ENCODE data around the gene ECT2. TPM values are rescaled to one million over a fixed set of nuclear protein-coding genes. Genes with fewer than 3 reads are reported as not detected.
A peak's percentile ranks its signal among the peaks of the same experiment; 100 is the strongest.
"Not testable (repeated sequence)": the region's sequence is repeated elsewhere in the genome, so short reads cannot be mapped to it uniquely, and the experiment has no call there.

The ECT2 gene
- total RNA-seq, 2 experiments from 2014 or later = 39.4 to 40.6 TPM

GRCh38 chr3:172846103-172846561, 95.6 kb downstream of the ECT2 start:
- no peaks in the 10 kb centered on the region for H3K9me3 Mint-ChIP-seq (ENCODE audit: low read depth)
- H3K36me3 Mint-ChIP-seq (ENCODE audit: low read depth) = no peaks in the 10 kb centered on the region
- POLR2A ChIA-PET = no interaction called here
- intact Hi-C loops (cut with DNase I, micrococcal nuclease) = no loop called here
- peak; percentile 16 for DNase-seq
- peaks cover 5% of the 10 kb centered on the region for H3K4me1 Mint-ChIP-seq
- H3K27me3 Mint-ChIP-seq = peaks cover 11% of the 10 kb centered on the region
- peak overlapping the region; percentile 27 for H3K27ac Mint-ChIP-seq
- ATAC-seq = peak; percentile 93
- CTCF ChIA-PET = no interaction called here
- H3K4me3 Mint-ChIP-seq = no peak overlapping the region

- H3K36me3 Mint-ChIP-seq (ENCODE audit: low read depth) = no peaks in the 10 kb centered on the region
- ChIA-PET POLR2A (no interaction called here), CTCF (no interaction called here)
- no peak for DNase-seq
- H3K4me3 Mint-ChIP-seq = no peak overlapping the region
- intact Hi-C loops (cut with DNase I, micrococcal nuclease) = no loop called here
- H3K27me3 Mint-ChIP-seq = peaks cover 10% of the 10 kb centered on the region
- no peaks in the 10 kb centered on the region for H3K9me3 Mint-ChIP-seq (ENCODE audit: low read depth)
- ATAC-seq = peak; percentile 70
- no peak overlapping the region for H3K27ac Mint-ChIP-seq
- H3K4me1 Mint-ChIP-seq = peaks cover 5% of the 10 kb centered on the region
Measured at GRCh38 chr3:172846706-172847105, 96.2 kb downstream of the ECT2 start.

GRCh38 chr3:172847292-172847691, 96.8 kb downstream of the ECT2 start:
- CTCF ChIA-PET = no interaction called here
- DNase-seq = no peak
- Mint-ChIP-seq H3K4me1 (peaks cover 5% of the 10 kb centered on the region), H3K36me3 (ENCODE audit: low read depth) (no peaks in the 10 kb centered on the region), H3K27me3 (peaks cover 10% of the 10 kb centered on the region), H3K4me3 (no peak overlapping the region), H3K27ac (no peak overlapping the region), H3K9me3 (ENCODE audit: low read depth) (no peaks in the 10 kb centered on the region)
- POLR2A ChIA-PET = no interaction called here
- no peak for ATAC-seq
- intact Hi-C loops (cut with DNase I, micrococcal nuclease) = no loop called here

GRCh38 chr3:172848910-172849309, 98.4 kb downstream of the ECT2 start:
- CTCF ChIA-PET = interaction anchor here (0.9 to 1.3 kb wide), 2 partner anchors 23 to 64 kb away, joined by 3 to 4 read pairs; no protein-coding TSS in a partner anchor
- H3K36me3 Mint-ChIP-seq (ENCODE audit: low read depth) = no peaks in the 10 kb centered on the region
- ATAC-seq = no peak

GRCh38 chr3:172853005-172853404, 102.5 kb downstream of the ECT2 start:
- H3K4me3 Mint-ChIP-seq = no peak overlapping the region
- H3K9me3 Mint-ChIP-seq (ENCODE audit: low read depth) = no peaks in the 10 kb centered on the region

More at GRCh38 chr3:172848910-172849309, 98.4 kb downstream of the ECT2 start:
- Mint-ChIP-seq H3K9me3 (ENCODE audit: low read depth) (no peaks in the 10 kb centered on the region), H3K27ac (no peak overlapping the region), H3K4me1 (peaks cover 5% of the 10 kb centered on the region), H3K27me3 (peaks cover 6% of the 10 kb centered on the region), H3K4me3 (no peak overlapping the region)
- POLR2A ChIA-PET = no interaction called here
- intact Hi-C loops (cut with DNase I, micrococcal nuclease) = no loop called here
- no peak for DNase-seq

GRCh38 chr3:172853921-172854666, 103.6 kb downstream of the ECT2 start:
- intact Hi-C loops (cut with DNase I, micrococcal nuclease) = no loop called here
- H3K27ac Mint-ChIP-seq = no peak overlapping the region
- CTCF ChIA-PET = no interaction called here
- DNase-seq (no peak), ATAC-seq (no peak)
- peaks cover 8% of the 10 kb centered on the region for H3K27me3 Mint-ChIP-seq
- H3K36me3 Mint-ChIP-seq (ENCODE audit: low read depth) = no peaks in the 10 kb centered on the region
- no peaks in the 10 kb centered on the region for H3K9me3 Mint-ChIP-seq (ENCODE audit: low read depth)
- POLR2A ChIA-PET = no interaction called here
- H3K4me1 Mint-ChIP-seq = no peaks in the 10 kb centered on the region
- no peak overlapping the region for H3K4me3 Mint-ChIP-seq

More at GRCh38 chr3:172853005-172853404, 102.5 kb downstream of the ECT2 start:
- Mint-ChIP-seq H3K27ac (no peak overlapping the region), H3K36me3 (ENCODE audit: low read depth) (no peaks in the 10 kb centered on the region), H3K27me3 (peaks cover 10% of the 10 kb centered on the region), H3K4me1 (no peaks in the 10 kb centered on the region)
- ATAC-seq = no peak
- intact Hi-C loops (cut with DNase I, micrococcal nuclease) = no loop called here
- POLR2A ChIA-PET = no interaction called here
- DNase-seq = no peak
- CTCF ChIA-PET = no interaction called here

- ChIA-PET CTCF (no interaction called here), POLR2A (interaction anchor here (0.7 kb wide), 1 partner anchor 11 kb away, joined by 4 read pairs; no protein-coding TSS in a partner anchor)
- H3K4me1 Mint-ChIP-seq = no peaks in the 10 kb centered on the region
- H3K27me3 Mint-ChIP-seq = peaks cover 8% of the 10 kb centered on the region
- no peaks in the 10 kb centered on the region for H3K9me3 Mint-ChIP-seq (ENCODE audit: low read depth)
- H3K27ac Mint-ChIP-seq = no peak overlapping the region
- ATAC-seq (no peak), DNase-seq (no peak)
- intact Hi-C loops (cut with DNase I, micrococcal nuclease) = no loop called here
- H3K4me3 Mint-ChIP-seq = no peak overlapping the region
- no peaks in the 10 kb centered on the region for H3K36me3 Mint-ChIP-seq (ENCODE audit: low read depth)
Measured at GRCh38 chr3:172855037-172855436, 104.5 kb downstream of the ECT2 start.

GRCh38 chr3:172856795-172857742, 106.5 kb downstream of the ECT2 start:
- no peak for DNase-seq
- no peak for ATAC-seq
- Mint-ChIP-seq H3K4me3 (no peak overlapping the region), H3K4me1 (no peaks in the 10 kb centered on the region), H3K27me3 (peaks cover 5% of the 10 kb centered on the region), H3K36me3 (ENCODE audit: low read depth) (no peaks in the 10 kb centered on the region), H3K9me3 (ENCODE audit: low read depth) (no peaks in the 10 kb centered on the region), H3K27ac (no peak overlapping the region)
- intact Hi-C loops (cut with DNase I, micrococcal nuclease) = no loop called here
- ChIA-PET POLR2A (no interaction called here), CTCF (no interaction called here)

GRCh38 chr3:172859041-172859440, 108.5 kb downstream of the ECT2 start:
- H3K4me1 Mint-ChIP-seq = no peaks in the 10 kb centered on the region
- H3K9me3 Mint-ChIP-seq (ENCODE audit: low read depth) = no peaks in the 10 kb centered on the region
- intact Hi-C loops (cut with DNase I, micrococcal nuclease) = no loop called here
- H3K27me3 Mint-ChIP-seq = peaks cover 5% of the 10 kb centered on the region
- no peak for DNase-seq
- ChIA-PET POLR2A (no interaction called here), CTCF (no interaction called here)
- ATAC-seq = no peak
- H3K36me3 Mint-ChIP-seq (ENCODE audit: low read depth) = no peaks in the 10 kb centered on the region
- H3K27ac Mint-ChIP-seq = no peak overlapping the region
- H3K4me3 Mint-ChIP-seq = no peak overlapping the region

GRCh38 chr3:172866726-172867350, 116.3 kb downstream of the ECT2 start:
- H3K9me3 Mint-ChIP-seq (ENCODE audit: low read depth); H3K4me1 Mint-ChIP-seq; H3K4me3 Mint-ChIP-seq; CTCF ChIA-PET; DNase-seq; intact Hi-C loops (cut with DNase I, micrococcal nuclease); H3K27ac Mint-ChIP-seq; ATAC-seq; H3K36me3 Mint-ChIP-seq (ENCODE audit: low read depth); H3K27me3 Mint-ChIP-seq: not testable (repeated sequence)
- POLR2A ChIA-PET = interaction anchor here (0.5 kb wide), 1 partner anchor 11 kb away, joined by 4 read pairs; no protein-coding TSS in a partner anchor

- ChIA-PET POLR2A (no interaction called here), CTCF (no interaction called here)
- H3K27me3 Mint-ChIP-seq = peaks cover 5% of the 10 kb centered on the region
- intact Hi-C loops (cut with DNase I, micrococcal nuclease) = no loop called here
- ATAC-seq (no peak), DNase-seq (no peak)
- H3K36me3 Mint-ChIP-seq (ENCODE audit: low read depth) = no peaks in the 10 kb centered on the region
- no peak overlapping the region for H3K4me3 Mint-ChIP-seq
- no peak overlapping the region for H3K27ac Mint-ChIP-seq
- H3K9me3 Mint-ChIP-seq (ENCODE audit: low read depth) = no peaks in the 10 kb centered on the region
- no peaks in the 10 kb centered on the region for H3K4me1 Mint-ChIP-seq
Measured at GRCh38 chr3:172868582-172869200, 118.2 kb downstream of the ECT2 start.

Data from activated CD4-positive, alpha-beta T cell treated with anti-CD3 and anti-CD28 coated beads for 36 hours (primary cell).